Fibroblast of skin of back (primary cell): ENCODE measurements around the gene CHODL.

ENCODE experiments used
- DNase-seq: peaks from one replicate; pipeline ENCODE4 v3.0.0-alpha.2; 2013

Gene CHODL

DNA sequence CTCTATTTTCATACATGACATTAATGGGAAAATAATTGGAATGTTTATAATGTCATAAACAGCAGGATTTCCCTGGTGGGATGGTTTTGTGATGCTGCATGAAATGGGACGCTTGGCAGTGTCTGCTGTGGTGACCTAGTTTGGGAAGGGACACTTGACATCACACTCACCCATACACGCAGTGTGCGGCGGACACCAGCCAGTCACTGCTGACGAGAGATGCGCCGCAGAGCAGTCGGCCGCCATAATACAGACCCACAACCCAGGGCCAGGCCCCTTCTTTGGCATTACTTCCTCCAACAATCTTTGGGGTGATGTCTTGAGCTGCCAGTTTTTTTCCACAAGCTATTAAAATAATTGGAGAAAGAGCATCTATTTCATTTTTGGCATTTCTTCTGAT lies 49.5 kb downstream of the CHODL start:
- DNase-seq, result no peak

- DNase-seq, result no peak
Observed at GRCh38 chr21:18298228-18298627, 53.6 kb downstream of the CHODL start.
